ENCODE data around the gene EDN2.

EDN2 gene

DNA sequence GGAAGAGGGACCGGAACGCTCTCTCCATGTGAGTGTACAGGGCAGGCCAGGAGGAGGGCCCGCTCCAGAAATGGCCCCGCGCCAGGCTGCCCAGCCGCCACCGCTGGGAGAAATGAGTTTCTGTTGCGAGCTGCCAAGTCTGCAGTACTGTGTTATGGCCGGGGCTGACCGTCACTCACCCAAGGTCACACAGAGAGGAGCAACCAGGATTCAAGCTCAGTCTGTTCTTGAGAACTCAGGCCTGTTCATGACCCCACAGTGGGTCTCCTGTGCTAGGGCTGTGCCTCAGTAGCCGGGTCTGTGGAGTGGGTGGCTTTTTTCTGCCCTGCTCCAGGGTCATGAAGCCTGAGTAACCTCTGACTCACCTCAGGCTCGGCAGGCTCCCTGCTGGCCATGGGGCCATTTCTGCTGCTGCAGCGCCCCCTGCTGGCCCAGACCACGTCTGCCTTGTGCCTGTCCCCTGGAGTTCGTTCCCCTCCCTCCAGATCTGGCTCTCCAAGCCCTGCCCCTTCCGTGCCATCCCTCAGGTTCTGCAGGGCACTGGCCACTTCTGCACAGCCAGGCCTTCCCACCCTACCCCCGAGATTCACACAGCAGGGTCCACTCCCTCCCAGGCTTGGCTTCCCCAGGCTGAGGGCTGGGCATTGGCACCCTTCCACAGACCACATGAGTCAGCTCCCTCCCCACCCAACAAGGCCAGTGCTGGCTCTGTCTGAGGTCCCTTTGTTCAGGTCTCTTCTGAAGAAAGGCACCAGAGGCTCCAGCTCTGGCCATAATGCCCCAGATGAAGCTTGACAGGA, 51.8 kb downstream of the EDN2 start:
- no peak for TF ChIP-seq RARB (CRISPR knock-in tag; IDR thresholded peaks at IDR 0.05)
- peak; percentile 53; the same call in 1 of the 2 replicates for TF ChIP-seq PATZ1 (CRISPR knock-in tag; IDR thresholded peaks at IDR 0.05; ENCODE audit: borderline replicate concordance)
- TF ChIP-seq TOX (CRISPR knock-in tag; IDR thresholded peaks at IDR 0.05; ENCODE audit: borderline replicate concordance) = no peak
- TF ChIP-seq CSDC2 (CRISPR knock-in tag; IDR thresholded peaks at IDR 0.05) = no peak
- TF ChIP-seq ZFP3 (CRISPR knock-in tag; IDR thresholded peaks at IDR 0.05) = peak; percentile 17; the same call in 1 of the 2 replicates
- TF ChIP-seq ISL1 (CRISPR knock-in tag; IDR thresholded peaks at IDR 0.05) = no peak
- 0 out of 2 replicates have a peak, but pooled peaks have one; percentile 78 for TF ChIP-seq GLIS3 (CRISPR knock-in tag; IDR thresholded peaks at IDR 0.05)
- TF ChIP-seq OSR1 (CRISPR knock-in tag; IDR thresholded peaks at IDR 0.05) = no peak
- TF ChIP-seq POU6F1 (CRISPR knock-in tag; IDR thresholded peaks at IDR 0.05; ENCODE audit: borderline replicate concordance, low read depth) = peak; percentile 14; the same call in 1 of the 2 replicates
- no peak for TF ChIP-seq CSRNP3 (CRISPR knock-in tag; IDR thresholded peaks at IDR 0.05)
- TF ChIP-seq TCF4 (CRISPR knock-in tag; IDR thresholded peaks at IDR 0.05; ENCODE audit: borderline replicate concordance) = no peak
- no peak for TF ChIP-seq SNAI2 (CRISPR knock-in tag; IDR thresholded peaks at IDR 0.05)
- no peak for TF ChIP-seq ESRRG (CRISPR knock-in tag; IDR thresholded peaks at IDR 0.05)
- TF ChIP-seq, protein P1, sequence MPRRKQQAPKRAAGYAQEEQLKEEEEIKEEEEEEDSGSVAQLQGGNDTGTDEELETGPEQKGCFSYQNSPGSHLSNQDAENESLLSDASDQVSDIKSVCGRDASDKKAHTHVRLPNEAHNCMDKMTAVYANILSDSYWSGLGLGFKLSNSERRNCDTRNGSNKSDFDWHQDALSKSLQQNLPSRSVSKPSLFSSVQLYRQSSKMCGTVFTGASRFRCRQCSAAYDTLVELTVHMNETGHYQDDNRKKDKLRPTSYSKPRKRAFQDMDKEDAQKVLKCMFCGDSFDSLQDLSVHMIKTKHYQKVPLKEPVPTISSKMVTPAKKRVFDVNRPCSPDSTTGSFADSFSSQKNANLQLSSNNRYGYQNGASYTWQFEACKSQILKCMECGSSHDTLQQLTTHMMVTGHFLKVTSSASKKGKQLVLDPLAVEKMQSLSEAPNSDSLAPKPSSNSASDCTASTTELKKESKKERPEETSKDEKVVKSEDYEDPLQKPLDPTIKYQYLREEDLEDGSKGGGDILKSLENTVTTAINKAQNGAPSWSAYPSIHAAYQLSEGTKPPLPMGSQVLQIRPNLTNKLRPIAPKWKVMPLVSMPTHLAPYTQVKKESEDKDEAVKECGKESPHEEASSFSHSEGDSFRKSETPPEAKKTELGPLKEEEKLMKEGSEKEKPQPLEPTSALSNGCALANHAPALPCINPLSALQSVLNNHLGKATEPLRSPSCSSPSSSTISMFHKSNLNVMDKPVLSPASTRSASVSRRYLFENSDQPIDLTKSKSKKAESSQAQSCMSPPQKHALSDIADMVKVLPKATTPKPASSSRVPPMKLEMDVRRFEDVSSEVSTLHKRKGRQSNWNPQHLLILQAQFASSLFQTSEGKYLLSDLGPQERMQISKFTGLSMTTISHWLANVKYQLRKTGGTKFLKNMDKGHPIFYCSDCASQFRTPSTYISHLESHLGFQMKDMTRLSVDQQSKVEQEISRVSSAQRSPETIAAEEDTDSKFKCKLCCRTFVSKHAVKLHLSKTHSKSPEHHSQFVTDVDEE (CRISPR knock-in tag; IDR thresholded peaks at IDR 0.05) = peak; percentile 30; the same call in 1 of the 2 replicates
- no peak for TF ChIP-seq BACH2 (CRISPR knock-in tag; IDR thresholded peaks at IDR 0.05; ENCODE audit: borderline replicate concordance)
- ATAC-seq = peak; percentile 89

DNA sequence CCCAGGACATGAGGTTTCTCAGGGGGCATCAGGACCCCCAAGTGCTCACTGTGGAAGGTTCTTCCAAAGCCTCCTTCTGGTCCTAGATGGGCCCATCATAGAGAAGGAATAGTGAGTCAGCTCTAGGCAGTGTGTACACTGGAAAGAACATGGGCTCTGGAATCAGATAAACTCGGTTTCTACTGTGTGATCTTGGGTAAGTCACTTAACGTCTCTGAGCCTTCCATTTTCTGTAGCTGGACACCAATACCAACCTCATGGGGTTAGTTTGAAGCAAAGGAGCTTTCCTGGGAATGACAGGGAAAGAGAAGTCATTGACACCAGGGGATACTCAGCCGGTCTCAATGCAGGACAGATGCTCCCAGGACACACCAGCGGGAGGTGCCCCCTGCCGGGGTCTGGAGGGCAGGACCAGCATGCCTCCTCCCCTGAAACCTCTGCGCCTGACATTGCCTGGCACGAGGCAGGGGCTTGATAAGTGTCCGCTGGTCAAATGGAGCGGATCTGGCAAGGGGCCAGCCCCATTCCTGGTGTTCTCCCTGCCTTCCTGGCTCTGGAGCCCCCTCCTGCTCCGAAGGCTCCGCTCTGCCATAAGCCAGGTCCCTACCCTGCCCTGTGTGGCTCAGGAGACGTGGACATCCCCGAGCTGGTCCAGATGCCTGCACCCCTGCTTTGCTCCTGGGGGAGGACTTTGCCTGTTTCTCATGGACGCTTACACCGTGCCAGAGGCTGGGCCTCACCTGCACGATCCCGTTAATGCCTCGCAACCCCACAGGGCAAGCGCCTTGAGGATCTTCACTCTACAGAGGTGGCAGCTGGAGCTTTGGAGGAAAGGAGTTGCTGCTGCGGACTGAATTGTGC, 52.8 kb downstream of the EDN2 start:
- no peak for ATAC-seq
- TF ChIP-seq, protein P1 (CRISPR knock-in tag; IDR thresholded peaks at IDR 0.05) = 0 out of 2 replicates have a peak, but pooled peaks have one; percentile 20
- no peak for TF ChIP-seq RARB (CRISPR knock-in tag; IDR thresholded peaks at IDR 0.05)

- ATAC-seq = no peak
- TF ChIP-seq POU6F1 (CRISPR knock-in tag; IDR thresholded peaks at IDR 0.05; ENCODE audit: borderline replicate concordance, low read depth) = no peak
- no peak for TF ChIP-seq ARNTL (CRISPR knock-in tag; IDR thresholded peaks at IDR 0.05; ENCODE audit: borderline replicate concordance, low read depth)
- no peak for TF ChIP-seq ZFP30 (CRISPR knock-in tag; IDR thresholded peaks at IDR 0.05)
- TF ChIP-seq CSDC2 (CRISPR knock-in tag; IDR thresholded peaks at IDR 0.05) = no peak
- TF ChIP-seq ZNF8 (CRISPR knock-in tag; IDR thresholded peaks at IDR 0.05) = no peak
- no peak for TF ChIP-seq PPARA (CRISPR knock-in tag; IDR thresholded peaks at IDR 0.05; ENCODE audit: borderline replicate concordance)
- TF ChIP-seq, protein P2, sequence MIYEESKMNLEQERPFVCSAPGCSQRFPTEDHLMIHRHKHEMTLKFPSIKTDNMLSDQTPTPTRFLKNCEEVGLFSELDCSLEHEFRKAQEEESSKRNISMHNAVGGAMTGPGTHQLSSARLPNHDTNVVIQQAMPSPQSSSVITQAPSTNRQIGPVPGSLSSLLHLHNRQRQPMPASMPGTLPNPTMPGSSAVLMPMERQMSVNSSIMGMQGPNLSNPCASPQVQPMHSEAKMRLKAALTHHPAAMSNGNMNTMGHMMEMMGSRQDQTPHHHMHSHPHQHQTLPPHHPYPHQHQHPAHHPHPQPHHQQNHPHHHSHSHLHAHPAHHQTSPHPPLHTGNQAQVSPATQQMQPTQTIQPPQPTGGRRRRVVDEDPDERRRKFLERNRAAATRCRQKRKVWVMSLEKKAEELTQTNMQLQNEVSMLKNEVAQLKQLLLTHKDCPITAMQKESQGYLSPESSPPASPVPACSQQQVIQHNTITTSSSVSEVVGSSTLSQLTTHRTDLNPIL (CRISPR knock-in tag; IDR thresholded peaks at IDR 0.05; ENCODE audit: low read depth) = no peak
- TF ChIP-seq OSR1 (CRISPR knock-in tag; IDR thresholded peaks at IDR 0.05) = no peak
These were observed 53.9 kb downstream of the EDN2 start for GRCh38 chr1:41430582-41430981.

Measured in SK-N-SH treated with all-trans-retinoic acid at 6 μM for 48 hours (cell line).